Smooth muscle cell (in vitro differentiated cells): ENCODE results near the gene NCOA7. TPM values are rescaled to one million over a fixed set of nuclear protein-coding genes. Genes with fewer than 3 reads are reported as not detected.

Source experiments
- DNase-seq: peaks from one replicate; lab custom pipeline; 2025; ENCODE audit not compliant: unreplicated experiment; lab: John Stamatoyannopoulos, UW
- H2AFZ ChIP-seq: fragments of 200-600 bp; sonication (generic); 2 replicates; pipeline ENCODE4 v1.6.0; 2016; ENCODE audit warnings: antibody characterized with exemption, low read depth, mild to moderate bottlenecking
- H3F3A ChIP-seq: fragments of 200-600 bp; sonication (generic); 2 replicates; pipeline ENCODE4 v1.6.0; 2017; ENCODE audit warnings: antibody characterized with exemption, low read depth
- H3K27ac ChIP-seq: fragments of 200-600 bp; sonication (generic); 2 replicates; pipeline ENCODE4 v1.5.1; 2016; ENCODE audit warnings: low read depth, mild to moderate bottlenecking
- H3K27me3 ChIP-seq: fragments of 200-600 bp; sonication (generic); 2 replicates; pipeline ENCODE4 v1.6.1; 2016; ENCODE audit warnings: low read depth, mild to moderate bottlenecking
- H3K36me3 ChIP-seq: fragments of 200-600 bp; sonication (generic); 2 replicates; pipeline ENCODE4 v1.5.1; 2016; ENCODE audit warnings: low read depth
- H3K4me1 ChIP-seq: fragments of 200-600 bp; sonication (generic); 2 replicates; pipeline ENCODE4 v1.5.1; 2016; ENCODE audit warnings: low read depth
- H3K4me2 ChIP-seq: fragments of 200-600 bp; sonication (generic); 2 replicates; pipeline ENCODE4 v1.6.0; 2016; ENCODE audit warnings: mild to moderate bottlenecking
- H3K4me3 ChIP-seq: fragments of 200-600 bp; sonication (generic); 2 replicates; pipeline ENCODE4 v1.5.1; 2016; ENCODE audit warnings: mild to moderate bottlenecking
- H3K79me2 ChIP-seq: fragments of 200-600 bp; sonication (generic); 2 replicates; pipeline ENCODE4 v1.6.0; 2016; ENCODE audit warnings: low read depth, mild to moderate bottlenecking
- H3K9ac ChIP-seq: fragments of 200-600 bp; sonication (generic); 2 replicates; pipeline ENCODE4 v1.6.0; 2016; ENCODE audit warnings: low read depth
- H3K9me3 ChIP-seq: fragments of 200-600 bp; sonication (generic); replicated peaks from 2 replicates; pipeline ENCODE4 v1.5.1; 2016; ENCODE audit warnings: low read depth
- H4K20me1 ChIP-seq: fragments of 200-600 bp; sonication (generic); 2 replicates; pipeline ENCODE4 v1.6.0; 2016; ENCODE audit warnings: low read depth
- WGBS: methylation state at CpG from one replicate; pipeline ENCODE4 v1.1.7; 2016; ENCODE audit warnings: low lambda C conversion rate; 5-methylcytosine and 5-hydroxymethylcytosine counted together
- polyA plus RNA-seq: library from polyadenylated mRNA; unstranded; fragments of >200 nt; fragmentation: Nextera tagmentation; extraction: Ambion mirVana; gene quantifications from 2 replicates; pipeline ENCODE4 v1.2.1, GENCODE V29; 2016
- total RNA-seq: library from RNA; depleted of rRNA; stranded (reverse); fragments of >200 nt; gene quantifications from 2 replicates; pipeline ENCODE4 v1.2.3, GENCODE V29; 2014
- TF ChIP-seq, protein P1 (sequence below): fragments of 200-600 bp; sonication (generic); IDR thresholded peaks from 2 replicates; pipeline ENCODE4 v1.5.1; 2017; ENCODE audit warnings: borderline replicate concordance, mild to moderate bottlenecking, antibody characterized with exemption; ENCODE audit not compliant: insufficient read depth, poor library complexity, severe bottlenecking

Gene NCOA7
- total and polyA plus RNA-seq, 2 experiments from 2014 or later = 38.1 to 44.0 TPM

DNA sequence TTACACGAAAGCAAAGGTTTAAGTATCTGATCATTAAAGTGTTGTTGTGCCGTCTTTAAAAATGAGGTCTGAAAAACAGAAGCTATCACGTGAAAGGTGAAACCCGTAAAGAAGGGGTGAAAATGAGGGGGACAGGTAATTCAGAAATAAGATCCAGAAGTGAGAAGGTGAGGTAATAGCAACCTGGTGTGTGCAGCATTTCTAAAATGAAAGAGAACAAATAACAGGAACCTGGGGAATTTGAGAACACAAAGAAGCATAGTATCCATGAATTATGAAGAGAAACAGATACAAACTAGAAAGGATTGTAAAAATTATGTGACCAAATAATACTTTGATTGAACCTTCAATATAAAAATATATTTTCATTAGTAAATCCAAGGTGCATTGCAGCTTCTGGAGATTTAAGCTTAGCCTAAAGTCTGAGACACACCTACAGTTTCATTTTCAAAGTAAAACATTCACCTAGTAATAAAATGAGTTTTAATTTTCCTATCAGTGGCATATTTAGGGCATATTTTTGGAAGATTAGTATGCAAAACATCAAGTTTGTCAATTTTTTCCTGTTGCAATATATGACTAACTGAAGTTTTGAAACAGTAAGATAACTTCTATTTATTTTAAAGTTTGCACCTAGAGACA lies 39.9 kb upstream of the NCOA7 start:
- WGBS = 12% methylated on average over 4 of the region's 4 CpGs
- H3K36me3 ChIP-seq = no peaks in the 10 kb centered on the region
- no peaks in the 10 kb centered on the region for H4K20me1 ChIP-seq
- H3K9ac ChIP-seq = peak overlapping the region; percentile 83
- peak overlapping the region; percentile 88 for H3K4me2 ChIP-seq
- peak overlapping the region; percentile 18 for H3K27ac ChIP-seq
- no peaks in the 10 kb centered on the region for H3K27me3 ChIP-seq
- H3K4me3 ChIP-seq = peak overlapping the region; percentile 87
- peaks cover 35% of the 10 kb centered on the region for H3K79me2 ChIP-seq
- H2AFZ ChIP-seq = peak overlapping the region; percentile 98
- peaks cover 6% of the 10 kb centered on the region for H3F3A ChIP-seq
- no peaks in the 10 kb centered on the region for H3K9me3 ChIP-seq
- no peak for DNase-seq
- H3K4me1 ChIP-seq = peaks cover 27% of the 10 kb centered on the region
- TF ChIP-seq, protein P1, sequence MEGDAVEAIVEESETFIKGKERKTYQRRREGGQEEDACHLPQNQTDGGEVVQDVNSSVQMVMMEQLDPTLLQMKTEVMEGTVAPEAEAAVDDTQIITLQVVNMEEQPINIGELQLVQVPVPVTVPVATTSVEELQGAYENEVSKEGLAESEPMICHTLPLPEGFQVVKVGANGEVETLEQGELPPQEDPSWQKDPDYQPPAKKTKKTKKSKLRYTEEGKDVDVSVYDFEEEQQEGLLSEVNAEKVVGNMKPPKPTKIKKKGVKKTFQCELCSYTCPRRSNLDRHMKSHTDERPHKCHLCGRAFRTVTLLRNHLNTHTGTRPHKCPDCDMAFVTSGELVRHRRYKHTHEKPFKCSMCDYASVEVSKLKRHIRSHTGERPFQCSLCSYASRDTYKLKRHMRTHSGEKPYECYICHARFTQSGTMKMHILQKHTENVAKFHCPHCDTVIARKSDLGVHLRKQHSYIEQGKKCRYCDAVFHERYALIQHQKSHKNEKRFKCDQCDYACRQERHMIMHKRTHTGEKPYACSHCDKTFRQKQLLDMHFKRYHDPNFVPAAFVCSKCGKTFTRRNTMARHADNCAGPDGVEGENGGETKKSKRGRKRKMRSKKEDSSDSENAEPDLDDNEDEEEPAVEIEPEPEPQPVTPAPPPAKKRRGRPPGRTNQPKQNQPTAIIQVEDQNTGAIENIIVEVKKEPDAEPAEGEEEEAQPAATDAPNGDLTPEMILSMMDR = no peak

DNA sequence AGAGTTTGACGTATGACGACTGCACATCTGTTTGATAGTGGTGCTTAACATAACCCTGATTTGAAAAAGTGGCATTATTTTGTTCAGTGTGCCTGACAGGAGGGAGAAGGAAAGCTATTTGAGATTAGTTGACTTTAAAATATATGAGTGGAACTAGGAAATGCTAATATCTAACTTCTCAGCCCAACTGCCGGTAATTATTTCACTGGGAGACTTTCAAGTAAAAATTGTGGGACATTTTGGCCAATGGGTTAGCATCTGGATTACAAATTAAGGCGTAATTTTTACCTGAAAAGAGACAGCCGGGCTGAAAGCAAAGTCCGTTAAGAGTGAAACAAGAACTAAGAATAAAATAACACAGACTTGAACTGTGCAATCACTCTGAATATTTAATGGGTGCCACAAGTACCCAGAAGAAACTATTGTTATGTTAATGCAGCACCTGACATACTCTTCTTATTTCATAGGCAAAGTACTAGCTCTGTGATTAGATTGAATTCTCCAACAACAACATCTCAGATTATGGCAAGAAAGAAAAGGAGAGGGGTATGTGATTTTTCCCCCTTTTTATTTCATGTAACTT lies 39.3 kb upstream of the NCOA7 start:
- peak overlapping the region; percentile 18 for H3K27ac ChIP-seq
- peaks cover 35% of the 10 kb centered on the region for H3K79me2 ChIP-seq
- no peak overlapping the region for H2AFZ ChIP-seq
- DNase-seq = no peak
- peak overlapping the region; percentile 88 for H3K4me2 ChIP-seq
- no peaks in the 10 kb centered on the region for H3K27me3 ChIP-seq
- no peaks in the 10 kb centered on the region for H4K20me1 ChIP-seq
- H3K4me1 ChIP-seq = peaks cover 21% of the 10 kb centered on the region
- TF ChIP-seq, protein P1 = no peak
- no peaks in the 10 kb centered on the region for H3K9me3 ChIP-seq
- peak overlapping the region; percentile 83 for H3K9ac ChIP-seq
- peak overlapping the region; percentile 87 for H3K4me3 ChIP-seq
- no peaks in the 10 kb centered on the region for H3K36me3 ChIP-seq
- WGBS = 51% methylated on average over 6 of the region's 6 CpGs
- peaks cover 2% of the 10 kb centered on the region for H3F3A ChIP-seq

DNA sequence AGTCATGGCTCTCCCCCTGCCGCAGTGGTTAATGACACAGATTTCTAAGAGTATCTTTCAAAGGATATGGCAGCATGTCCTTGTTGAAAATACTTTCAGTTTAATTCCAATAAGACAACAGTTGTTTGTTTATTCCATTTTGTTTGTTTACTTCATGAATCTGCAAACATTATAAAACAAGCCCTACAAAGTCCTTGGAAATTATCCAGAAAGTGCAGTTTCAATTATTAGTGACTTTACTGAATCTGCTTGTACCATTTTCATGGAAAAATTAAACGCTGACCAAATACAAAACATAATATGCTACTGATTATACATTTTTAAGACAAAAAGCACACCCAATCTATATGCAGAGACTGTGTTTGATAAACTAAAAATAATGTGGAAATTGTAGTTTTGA lies 38.0 kb upstream of the NCOA7 start:
- no peaks in the 10 kb centered on the region for H3K9me3 ChIP-seq
- no peaks in the 10 kb centered on the region for H3K27me3 ChIP-seq
- H3K9ac ChIP-seq = no peak overlapping the region
- H3K4me1 ChIP-seq = peaks cover 16% of the 10 kb centered on the region
- H3K79me2 ChIP-seq = peaks cover 38% of the 10 kb centered on the region
- H3F3A ChIP-seq = no peaks in the 10 kb centered on the region
- 72% methylated on average over 2 of the region's 2 CpGs for WGBS
- H3K36me3 ChIP-seq = no peaks in the 10 kb centered on the region
- TF ChIP-seq, protein P1 = no peak
- H3K4me2 ChIP-seq = peak overlapping the region; percentile 88
- no peak for DNase-seq
- peak overlapping the region; percentile 87 for H3K4me3 ChIP-seq
- peak overlapping the region; percentile 6 for H3K27ac ChIP-seq
- no peak overlapping the region for H2AFZ ChIP-seq
- H4K20me1 ChIP-seq = no peaks in the 10 kb centered on the region
